Measurements from ENCODE around the gene FBLN2.

DNA sequence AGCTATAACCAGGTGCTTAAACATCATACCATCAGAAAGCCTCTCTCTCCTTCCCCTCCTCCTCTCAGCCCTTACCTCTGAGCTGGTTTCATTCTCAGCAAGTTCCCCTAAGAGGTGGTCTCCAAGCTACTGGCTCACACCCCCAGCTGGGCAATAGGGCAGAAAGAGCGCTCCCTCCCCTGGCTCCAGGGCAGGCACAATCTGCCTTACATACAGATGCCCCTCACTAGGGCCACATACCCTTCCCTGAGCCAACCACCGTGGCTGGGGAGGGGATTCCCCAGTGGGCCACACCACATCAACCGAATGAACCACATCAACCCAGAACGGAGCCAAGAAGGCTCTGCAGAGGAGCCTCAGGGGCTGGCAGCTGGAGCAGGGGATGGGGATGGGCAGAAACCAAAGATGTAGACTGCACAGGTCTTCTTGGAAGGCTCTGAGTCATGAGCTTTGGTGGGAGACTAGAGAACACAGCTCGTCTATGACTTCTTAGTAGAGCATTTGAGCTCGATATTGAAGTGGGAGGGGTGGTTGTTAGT is 4.6 kb upstream of the FBLN2 start:
- TF ChIP-seq POLR2A (IDR thresholded peaks at IDR 0.05) = no peak
- TF ChIP-seq, protein P1, sequence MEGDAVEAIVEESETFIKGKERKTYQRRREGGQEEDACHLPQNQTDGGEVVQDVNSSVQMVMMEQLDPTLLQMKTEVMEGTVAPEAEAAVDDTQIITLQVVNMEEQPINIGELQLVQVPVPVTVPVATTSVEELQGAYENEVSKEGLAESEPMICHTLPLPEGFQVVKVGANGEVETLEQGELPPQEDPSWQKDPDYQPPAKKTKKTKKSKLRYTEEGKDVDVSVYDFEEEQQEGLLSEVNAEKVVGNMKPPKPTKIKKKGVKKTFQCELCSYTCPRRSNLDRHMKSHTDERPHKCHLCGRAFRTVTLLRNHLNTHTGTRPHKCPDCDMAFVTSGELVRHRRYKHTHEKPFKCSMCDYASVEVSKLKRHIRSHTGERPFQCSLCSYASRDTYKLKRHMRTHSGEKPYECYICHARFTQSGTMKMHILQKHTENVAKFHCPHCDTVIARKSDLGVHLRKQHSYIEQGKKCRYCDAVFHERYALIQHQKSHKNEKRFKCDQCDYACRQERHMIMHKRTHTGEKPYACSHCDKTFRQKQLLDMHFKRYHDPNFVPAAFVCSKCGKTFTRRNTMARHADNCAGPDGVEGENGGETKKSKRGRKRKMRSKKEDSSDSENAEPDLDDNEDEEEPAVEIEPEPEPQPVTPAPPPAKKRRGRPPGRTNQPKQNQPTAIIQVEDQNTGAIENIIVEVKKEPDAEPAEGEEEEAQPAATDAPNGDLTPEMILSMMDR (IDR thresholded peaks at IDR 0.05) = no peak
